ENCODE data around the gene TBC1D17. TPM values are rescaled to one million over a fixed set of nuclear protein-coding genes. Genes with fewer than 3 reads are reported as not detected.

Gene TBC1D17
- total RNA-seq, 1 experiment from 2014 or later = 62.3 TPM

DNA sequence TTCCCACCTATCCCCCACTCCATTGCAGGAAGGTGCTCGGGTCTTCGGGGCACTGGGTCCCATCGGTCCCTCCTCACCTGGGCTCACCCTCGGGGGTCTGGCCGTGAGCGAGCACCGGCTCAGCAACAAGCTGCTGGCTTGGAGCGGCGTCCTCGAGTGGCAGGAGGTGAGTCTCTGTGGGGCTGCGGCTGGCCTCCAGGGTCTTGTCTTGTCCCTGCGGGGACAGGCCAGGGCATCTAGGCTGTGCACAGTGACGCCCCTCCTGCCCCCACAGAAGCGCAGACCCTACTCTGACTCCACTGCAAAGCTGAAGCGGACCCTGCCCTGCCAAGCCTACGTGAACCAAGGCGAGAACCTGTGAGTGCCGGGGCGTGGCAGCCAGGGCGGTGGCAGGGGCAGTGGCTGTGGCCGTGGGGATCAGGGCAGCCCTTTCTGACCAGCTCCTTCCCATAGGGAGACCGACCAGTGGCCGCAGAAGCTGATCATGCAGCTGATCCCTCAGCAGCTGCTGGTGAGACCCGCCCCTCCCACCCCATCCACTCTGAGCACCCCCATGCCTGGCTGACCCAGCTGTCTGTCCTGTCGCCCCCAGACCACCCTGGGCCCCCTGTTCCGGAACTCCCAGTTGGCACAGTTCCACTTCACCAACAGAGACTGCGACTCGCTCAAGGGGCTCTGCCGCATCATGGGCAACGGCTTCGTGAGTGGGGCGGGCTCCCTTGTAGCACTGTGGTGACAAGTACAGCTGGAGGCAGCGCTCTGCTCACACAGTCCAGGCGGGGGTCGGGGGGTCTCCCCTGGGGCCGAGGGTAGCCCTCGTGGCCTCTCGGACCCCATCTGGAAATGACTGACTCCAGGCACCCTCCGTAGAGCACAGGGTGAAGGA is 22.9 kb upstream of the TBC1D17 start:
- H3K79me2 ChIP-seq (ENCODE audit: low read depth) = peaks cover 48% of the 10 kb centered on the region
- TF ChIP-seq EZH2 (IDR thresholded peaks at IDR 0.05; ENCODE audit: low read depth) = no peak
- TF ChIP-seq, protein P1, sequence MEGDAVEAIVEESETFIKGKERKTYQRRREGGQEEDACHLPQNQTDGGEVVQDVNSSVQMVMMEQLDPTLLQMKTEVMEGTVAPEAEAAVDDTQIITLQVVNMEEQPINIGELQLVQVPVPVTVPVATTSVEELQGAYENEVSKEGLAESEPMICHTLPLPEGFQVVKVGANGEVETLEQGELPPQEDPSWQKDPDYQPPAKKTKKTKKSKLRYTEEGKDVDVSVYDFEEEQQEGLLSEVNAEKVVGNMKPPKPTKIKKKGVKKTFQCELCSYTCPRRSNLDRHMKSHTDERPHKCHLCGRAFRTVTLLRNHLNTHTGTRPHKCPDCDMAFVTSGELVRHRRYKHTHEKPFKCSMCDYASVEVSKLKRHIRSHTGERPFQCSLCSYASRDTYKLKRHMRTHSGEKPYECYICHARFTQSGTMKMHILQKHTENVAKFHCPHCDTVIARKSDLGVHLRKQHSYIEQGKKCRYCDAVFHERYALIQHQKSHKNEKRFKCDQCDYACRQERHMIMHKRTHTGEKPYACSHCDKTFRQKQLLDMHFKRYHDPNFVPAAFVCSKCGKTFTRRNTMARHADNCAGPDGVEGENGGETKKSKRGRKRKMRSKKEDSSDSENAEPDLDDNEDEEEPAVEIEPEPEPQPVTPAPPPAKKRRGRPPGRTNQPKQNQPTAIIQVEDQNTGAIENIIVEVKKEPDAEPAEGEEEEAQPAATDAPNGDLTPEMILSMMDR (conservative IDR thresholded peaks at IDR 0.05) = no peak
- no peak overlapping the region for H3K4me3 ChIP-seq
- H3K9me2 ChIP-seq (ENCODE audit: insufficient read depth) = no peaks in the 10 kb centered on the region
- intact Hi-C loops (cut with micrococcal nuclease; ENCODE audit: unreplicated experiment) = no loop called here
- no peaks in the 10 kb centered on the region for H3K9me3 ChIP-seq (ENCODE audit: insufficient read depth, low read depth)
- BruUV-seq (replicated peaks) = no TSS peak
- no peak overlapping the region for H2AFZ ChIP-seq
- H3K4me1 ChIP-seq (replicated peaks; ENCODE audit: insufficient read depth) = peaks cover 24% of the 10 kb centered on the region
- no peak overlapping the region for H3K27ac ChIP-seq
- POLR2A ChIA-PET (ENCODE audit: unreplicated experiment) = no interaction called here
- DNase-seq = no peak
- CTCF ChIA-PET = no interaction called here
- peaks cover 74% of the 10 kb centered on the region for H3F3A ChIP-seq (ENCODE audit: insufficient read depth, low read depth)
- no peaks in the 10 kb centered on the region for H3K27me3 ChIP-seq (ENCODE audit: insufficient read depth, low read depth)
- H3K36me3 ChIP-seq (ENCODE audit: low read depth) = peaks cover 4% of the 10 kb centered on the region; the same call in 1 of the 2 replicates
- peaks cover 74% of the 10 kb centered on the region for H4K20me1 ChIP-seq (ENCODE audit: insufficient read depth)
- H3K4me2 ChIP-seq = no peak overlapping the region

DNA sequence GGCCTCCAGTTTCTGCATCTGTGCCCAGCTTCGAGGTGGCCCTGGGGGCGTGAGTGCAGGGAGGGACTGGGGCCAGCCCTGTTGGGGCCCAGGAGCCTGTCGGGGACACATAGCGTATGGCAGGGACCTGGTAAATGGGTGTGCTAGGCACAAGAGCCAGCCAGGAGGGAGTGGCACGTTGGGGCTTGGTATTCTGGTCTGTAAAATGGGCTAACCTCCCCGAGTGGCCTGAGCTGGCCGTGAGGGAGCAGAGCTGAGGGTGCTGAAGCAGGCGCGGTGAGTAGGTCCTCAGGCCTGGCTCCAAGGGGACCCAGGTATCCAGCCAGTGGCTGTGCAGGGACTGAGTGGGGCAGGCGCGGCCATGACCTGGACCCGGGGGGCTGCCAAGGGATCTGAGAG is 22.2 kb upstream of the TBC1D17 start:
- Histone ChIP-seq H3K79me2 (ENCODE audit: low read depth) (peaks cover 41% of the 10 kb centered on the region), H4K20me1 (ENCODE audit: insufficient read depth) (peaks cover 80% of the 10 kb centered on the region), H3K27me3 (ENCODE audit: insufficient read depth, low read depth) (no peaks in the 10 kb centered on the region), H3K36me3 (ENCODE audit: low read depth) (peaks cover 8% of the 10 kb centered on the region; the same call in 1 of the 2 replicates), H3K4me3 (no peak overlapping the region), H3K4me2 (no peak overlapping the region), H3K9me2 (ENCODE audit: insufficient read depth) (no peaks in the 10 kb centered on the region), H3F3A (ENCODE audit: insufficient read depth, low read depth) (peaks cover 75% of the 10 kb centered on the region), H3K9me3 (ENCODE audit: insufficient read depth, low read depth) (no peaks in the 10 kb centered on the region), H2AFZ (no peak overlapping the region), H3K4me1 (replicated peaks; ENCODE audit: insufficient read depth) (peaks cover 18% of the 10 kb centered on the region), H3K27ac (no peak overlapping the region)
- ChIA-PET POLR2A (ENCODE audit: unreplicated experiment) (no interaction called here), CTCF (no interaction called here)
- intact Hi-C loops (cut with micrococcal nuclease; ENCODE audit: unreplicated experiment) = no loop called here
- no TSS peak for BruUV-seq (replicated peaks)
- no peak for DNase-seq
- TF ChIP-seq, protein P1 (conservative IDR thresholded peaks at IDR 0.05) = no peak
- no peak for TF ChIP-seq EZH2 (IDR thresholded peaks at IDR 0.05; ENCODE audit: low read depth)

DNA sequence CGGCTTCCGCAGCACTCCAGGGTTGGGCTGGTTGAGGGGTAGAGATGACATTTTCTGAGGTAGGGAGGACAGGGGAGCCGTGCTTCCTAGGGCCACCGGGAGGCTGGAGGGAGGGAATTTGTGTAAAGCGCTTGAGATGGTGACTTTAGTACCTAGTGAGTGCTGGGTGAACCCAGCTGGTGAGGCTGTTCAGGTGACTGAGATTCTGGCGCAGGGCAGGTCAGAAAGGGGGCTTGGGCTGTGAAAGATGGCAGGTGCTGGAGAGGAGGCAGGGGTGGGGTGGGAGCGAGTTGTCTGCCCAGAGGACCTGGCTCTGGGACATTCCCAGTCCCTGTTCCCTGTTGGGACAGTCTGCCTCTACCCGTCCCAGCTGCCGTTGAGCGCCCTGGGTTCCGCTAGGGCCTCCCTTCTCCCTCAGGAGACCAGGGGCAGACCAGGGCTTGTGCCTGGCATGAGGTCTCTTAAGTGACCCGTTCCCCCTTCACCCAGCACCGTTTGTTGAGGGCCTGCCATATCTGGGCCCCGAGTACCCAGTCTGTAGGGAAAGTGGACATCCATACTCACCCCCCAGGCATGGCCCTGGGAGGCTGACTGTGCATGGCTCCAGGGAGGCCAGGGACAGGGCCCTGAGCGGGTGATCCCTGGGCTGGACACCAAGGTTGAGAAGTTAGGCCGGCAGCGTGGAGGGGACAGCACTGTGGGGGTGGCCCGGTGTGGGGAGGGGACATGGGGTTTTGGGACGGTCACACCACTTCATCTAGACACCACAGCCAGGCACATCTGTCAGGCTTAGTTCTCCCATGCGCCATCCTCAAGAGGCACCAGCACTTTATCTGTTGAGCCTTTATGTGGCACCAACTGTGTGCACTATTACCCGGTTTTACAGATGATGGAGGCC is 21.6 kb upstream of the TBC1D17 start:
- BruUV-seq (replicated peaks) = no TSS peak
- peaks cover 77% of the 10 kb centered on the region for H3F3A ChIP-seq (ENCODE audit: insufficient read depth, low read depth)
- H4K20me1 ChIP-seq (ENCODE audit: insufficient read depth) = peaks cover 87% of the 10 kb centered on the region
- ChIA-PET POLR2A (ENCODE audit: unreplicated experiment) (no interaction called here), CTCF (no interaction called here)
- H3K4me1 ChIP-seq (replicated peaks; ENCODE audit: insufficient read depth) = peaks cover 18% of the 10 kb centered on the region
- no peak overlapping the region for H3K27ac ChIP-seq
- H3K9me3 ChIP-seq (ENCODE audit: insufficient read depth, low read depth) = no peaks in the 10 kb centered on the region
- intact Hi-C loops (cut with micrococcal nuclease; ENCODE audit: unreplicated experiment) = no loop called here
- H3K79me2 ChIP-seq (ENCODE audit: low read depth) = peaks cover 40% of the 10 kb centered on the region
- no peaks in the 10 kb centered on the region for H3K9me2 ChIP-seq (ENCODE audit: insufficient read depth)
- no peak for TF ChIP-seq EZH2 (IDR thresholded peaks at IDR 0.05; ENCODE audit: low read depth)
- TF ChIP-seq, protein P1 (conservative IDR thresholded peaks at IDR 0.05) = no peak
- DNase-seq = no peak
- H3K27me3 ChIP-seq (ENCODE audit: insufficient read depth, low read depth) = no peaks in the 10 kb centered on the region
- H3K36me3 ChIP-seq (ENCODE audit: low read depth) = peaks cover 8% of the 10 kb centered on the region
- no peak overlapping the region for H2AFZ ChIP-seq
- no peak overlapping the region for H3K4me3 ChIP-seq
- no peak overlapping the region for H3K4me2 ChIP-seq
